ENCODE measurements around the gene NUP62CL.

NUP62CL gene

GRCh38 chrX:107205770-107206696 lies at the start of gene NUP62CL, which contains the start of gene DNAAF6:
NUP62CL (minus strand) TSS chrX:107206433; CDS start chrX:107175146, 31,287 bp downstream.
DNAAF6 (plus strand) TSS chrX:107206611; CDS start chrX:107212876, 6,265 bp downstream.
- DNase-seq (ENCODE audit: low read depth), result peak; percentile 17
- no peak for TF ChIP-seq CTCF (conservative IDR thresholded peaks at IDR 0.05; ENCODE audit: low read depth, low read length)
- peak within 1 kb of the TSS; percentile 44 for H3K4me3 ChIP-seq (ENCODE audit: low read depth, low read length)

- no peak for TF ChIP-seq CTCF (conservative IDR thresholded peaks at IDR 0.05; ENCODE audit: low read depth, low read length)
- H3K4me3 ChIP-seq (ENCODE audit: low read depth, low read length), result no peak overlapping the region
- DNase-seq (ENCODE audit: low read depth), result no peak
Observed at GRCh38 chrX:107228486-107228819, 22.2 kb upstream of the NUP62CL start.

- DNase-seq (ENCODE audit: low read depth), result no peak
- TF ChIP-seq CTCF (conservative IDR thresholded peaks at IDR 0.05; ENCODE audit: low read depth, low read length), result no peak
- no peak overlapping the region for H3K4me3 ChIP-seq (ENCODE audit: low read depth, low read length)
Observed at GRCh38 chrX:107227780-107228485, 21.7 kb upstream of the NUP62CL start.

GRCh38 chrX:107226757-107227156 lies 20.5 kb upstream of the NUP62CL start:
- no peak for DNase-seq (ENCODE audit: low read depth)
- no peak overlapping the region for H3K4me3 ChIP-seq (ENCODE audit: low read depth, low read length)
- no peak for TF ChIP-seq CTCF (conservative IDR thresholded peaks at IDR 0.05; ENCODE audit: low read depth, low read length)

GRCh38 chrX:107213477-107213876 lies 7.2 kb upstream of the NUP62CL start:
- no peak for DNase-seq (ENCODE audit: low read depth)
- no peak for TF ChIP-seq CTCF (conservative IDR thresholded peaks at IDR 0.05; ENCODE audit: low read depth, low read length)
- H3K4me3 ChIP-seq (ENCODE audit: low read depth, low read length), result no peak overlapping the region

- H3K4me3 ChIP-seq (ENCODE audit: low read depth, low read length), result no peak overlapping the region
- no peak for TF ChIP-seq CTCF (conservative IDR thresholded peaks at IDR 0.05; ENCODE audit: low read depth, low read length)
- no peak for DNase-seq (ENCODE audit: low read depth)
Observed at GRCh38 chrX:107207943-107208342, 1.7 kb upstream of the NUP62CL start.

All from choroid plexus epithelial cell (primary cell).